ENCODE data around the gene ENOX2.

ENOX2 gene

DNA sequence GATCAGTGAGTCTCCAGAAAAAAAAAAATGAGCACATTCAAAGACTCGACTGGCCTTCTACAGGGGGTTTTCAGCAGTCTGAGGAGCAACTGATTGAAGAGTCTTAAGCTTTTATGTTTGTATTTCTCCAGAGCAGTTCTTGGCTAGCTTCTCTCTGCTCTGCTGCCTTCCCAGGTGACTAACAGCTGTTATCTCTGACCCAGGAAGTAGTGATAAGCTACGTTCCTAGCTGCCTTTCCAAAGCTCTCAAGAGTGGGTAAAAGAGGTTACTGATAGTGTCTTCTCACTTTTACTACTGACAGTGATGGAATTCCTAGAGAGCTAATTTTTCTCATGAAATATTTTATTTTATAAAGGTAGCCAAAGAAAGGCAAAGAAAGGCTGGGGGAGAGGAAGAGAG lies 66.6 kb downstream of the ENOX2 start:
- no peak for DNase-seq (ENCODE audit: low read depth)
- TF ChIP-seq, protein P1, sequence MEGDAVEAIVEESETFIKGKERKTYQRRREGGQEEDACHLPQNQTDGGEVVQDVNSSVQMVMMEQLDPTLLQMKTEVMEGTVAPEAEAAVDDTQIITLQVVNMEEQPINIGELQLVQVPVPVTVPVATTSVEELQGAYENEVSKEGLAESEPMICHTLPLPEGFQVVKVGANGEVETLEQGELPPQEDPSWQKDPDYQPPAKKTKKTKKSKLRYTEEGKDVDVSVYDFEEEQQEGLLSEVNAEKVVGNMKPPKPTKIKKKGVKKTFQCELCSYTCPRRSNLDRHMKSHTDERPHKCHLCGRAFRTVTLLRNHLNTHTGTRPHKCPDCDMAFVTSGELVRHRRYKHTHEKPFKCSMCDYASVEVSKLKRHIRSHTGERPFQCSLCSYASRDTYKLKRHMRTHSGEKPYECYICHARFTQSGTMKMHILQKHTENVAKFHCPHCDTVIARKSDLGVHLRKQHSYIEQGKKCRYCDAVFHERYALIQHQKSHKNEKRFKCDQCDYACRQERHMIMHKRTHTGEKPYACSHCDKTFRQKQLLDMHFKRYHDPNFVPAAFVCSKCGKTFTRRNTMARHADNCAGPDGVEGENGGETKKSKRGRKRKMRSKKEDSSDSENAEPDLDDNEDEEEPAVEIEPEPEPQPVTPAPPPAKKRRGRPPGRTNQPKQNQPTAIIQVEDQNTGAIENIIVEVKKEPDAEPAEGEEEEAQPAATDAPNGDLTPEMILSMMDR (IDR thresholded peaks at IDR 0.05; ENCODE audit: insufficient read depth, low read depth, low read length, missing control alignments), result no peak
- H3K4me3 ChIP-seq (ENCODE audit: low read length), result no peak overlapping the region

DNA sequence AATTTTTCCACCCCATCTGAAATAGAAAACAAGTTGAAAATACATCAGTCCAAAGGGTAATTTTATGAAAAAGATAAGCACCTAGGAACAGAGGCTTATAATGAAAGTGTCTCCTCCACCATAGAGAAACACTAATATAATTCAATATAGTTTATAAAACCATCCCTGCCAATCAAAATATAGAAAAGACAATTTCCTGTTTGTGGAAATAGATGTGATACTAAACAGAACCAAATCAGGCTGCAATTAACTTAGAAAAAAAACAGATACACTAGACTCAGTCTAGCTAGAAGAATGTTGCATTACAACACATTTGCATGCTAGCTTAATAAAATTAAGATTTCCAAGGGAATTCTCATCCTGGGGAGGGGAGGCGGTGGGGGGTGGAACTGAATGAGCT lies 68.2 kb downstream of the ENOX2 start:
- DNase-seq (ENCODE audit: low read depth), result no peak
- H3K4me3 ChIP-seq (ENCODE audit: low read length), result no peak overlapping the region
- TF ChIP-seq, protein P1 (IDR thresholded peaks at IDR 0.05; ENCODE audit: insufficient read depth, low read depth, low read length, missing control alignments), result no peak

DNA sequence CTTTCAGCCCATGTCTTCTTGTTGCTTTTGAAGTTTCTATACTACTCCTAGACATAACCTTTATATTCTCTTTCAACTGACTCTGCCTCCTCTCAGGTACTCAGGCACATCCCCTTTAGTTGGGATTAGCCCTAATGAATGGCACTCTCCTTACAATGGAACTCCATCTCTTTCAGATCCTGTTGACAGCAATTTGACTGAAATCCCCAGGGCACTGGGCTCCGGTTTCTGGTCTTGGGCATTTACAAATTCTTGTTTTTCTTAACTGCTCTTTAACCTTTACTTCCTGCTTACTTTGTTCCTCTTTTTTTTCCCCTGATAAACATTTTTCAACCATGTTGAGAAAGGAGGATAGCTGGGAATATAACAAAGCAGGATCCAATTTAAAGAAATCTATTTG lies 68.9 kb downstream of the ENOX2 start:
- TF ChIP-seq, protein P1 (IDR thresholded peaks at IDR 0.05; ENCODE audit: insufficient read depth, low read depth, low read length, missing control alignments), result no peak
- DNase-seq (ENCODE audit: low read depth), result no peak

DNA sequence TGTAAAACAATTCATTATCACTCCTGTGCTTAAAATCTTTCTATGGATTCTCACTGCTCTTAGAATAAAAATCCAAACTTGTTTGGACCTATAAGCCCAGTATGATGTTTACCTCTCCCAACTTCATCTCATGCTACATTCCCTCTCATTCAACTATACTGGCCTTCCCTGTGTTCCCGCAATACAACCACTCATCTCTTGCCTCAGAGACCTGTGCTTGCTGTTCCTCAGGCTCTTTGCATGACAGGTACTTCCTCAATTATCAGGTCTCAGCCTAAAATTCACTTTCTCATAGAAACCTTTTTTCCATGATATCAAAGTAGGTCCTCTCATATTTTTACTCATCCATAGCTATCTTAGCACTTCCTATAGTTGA lies 71.7 kb downstream of the ENOX2 start:
- TF ChIP-seq, protein P1 (IDR thresholded peaks at IDR 0.05; ENCODE audit: insufficient read depth, low read depth, low read length, missing control alignments), result no peak
- H3K4me3 ChIP-seq (ENCODE audit: low read length), result no peak overlapping the region
- DNase-seq (ENCODE audit: low read depth), result no peak

More for the DNA sequence above, 68.9 kb downstream of the ENOX2 start:
- H3K4me3 ChIP-seq (ENCODE audit: low read length), result no peak overlapping the region

DNA sequence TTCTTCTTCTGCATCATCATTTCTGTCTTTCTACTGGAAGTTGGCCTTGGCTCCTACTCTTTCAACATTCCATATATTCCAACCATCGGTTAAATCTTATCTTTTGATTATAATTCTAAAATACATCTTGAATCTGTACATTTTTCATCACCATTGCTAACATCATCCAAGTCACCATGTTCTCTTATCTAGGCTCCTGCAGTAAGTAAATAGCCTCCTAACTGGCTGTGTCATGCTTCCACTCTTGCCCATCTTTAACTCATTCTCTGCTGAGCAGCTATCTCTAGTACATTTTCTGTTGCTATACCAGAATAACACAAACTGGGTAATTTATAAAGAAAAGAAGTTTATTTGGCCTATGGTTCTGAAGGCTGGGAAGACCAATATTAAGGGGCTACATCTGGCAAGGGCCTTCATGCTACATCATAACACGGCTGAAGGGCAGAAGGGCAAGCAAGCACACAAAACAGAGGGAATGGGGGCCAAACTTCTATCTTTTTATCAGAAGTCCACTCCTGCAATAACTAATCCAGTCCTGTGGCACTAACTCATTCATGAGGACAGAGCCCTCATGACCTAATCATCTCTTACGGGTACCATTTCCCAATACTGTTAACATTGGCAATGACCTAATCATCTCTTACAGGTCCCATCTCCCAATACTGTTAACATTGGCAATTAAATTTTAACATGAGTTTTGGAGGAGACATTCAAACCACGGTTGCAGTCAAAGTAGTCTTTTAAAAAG lies 72.2 kb downstream of the ENOX2 start:
- TF ChIP-seq, protein P1 (IDR thresholded peaks at IDR 0.05; ENCODE audit: insufficient read depth, low read depth, low read length, missing control alignments), result no peak
- no peak for DNase-seq (ENCODE audit: low read depth)

DNA sequence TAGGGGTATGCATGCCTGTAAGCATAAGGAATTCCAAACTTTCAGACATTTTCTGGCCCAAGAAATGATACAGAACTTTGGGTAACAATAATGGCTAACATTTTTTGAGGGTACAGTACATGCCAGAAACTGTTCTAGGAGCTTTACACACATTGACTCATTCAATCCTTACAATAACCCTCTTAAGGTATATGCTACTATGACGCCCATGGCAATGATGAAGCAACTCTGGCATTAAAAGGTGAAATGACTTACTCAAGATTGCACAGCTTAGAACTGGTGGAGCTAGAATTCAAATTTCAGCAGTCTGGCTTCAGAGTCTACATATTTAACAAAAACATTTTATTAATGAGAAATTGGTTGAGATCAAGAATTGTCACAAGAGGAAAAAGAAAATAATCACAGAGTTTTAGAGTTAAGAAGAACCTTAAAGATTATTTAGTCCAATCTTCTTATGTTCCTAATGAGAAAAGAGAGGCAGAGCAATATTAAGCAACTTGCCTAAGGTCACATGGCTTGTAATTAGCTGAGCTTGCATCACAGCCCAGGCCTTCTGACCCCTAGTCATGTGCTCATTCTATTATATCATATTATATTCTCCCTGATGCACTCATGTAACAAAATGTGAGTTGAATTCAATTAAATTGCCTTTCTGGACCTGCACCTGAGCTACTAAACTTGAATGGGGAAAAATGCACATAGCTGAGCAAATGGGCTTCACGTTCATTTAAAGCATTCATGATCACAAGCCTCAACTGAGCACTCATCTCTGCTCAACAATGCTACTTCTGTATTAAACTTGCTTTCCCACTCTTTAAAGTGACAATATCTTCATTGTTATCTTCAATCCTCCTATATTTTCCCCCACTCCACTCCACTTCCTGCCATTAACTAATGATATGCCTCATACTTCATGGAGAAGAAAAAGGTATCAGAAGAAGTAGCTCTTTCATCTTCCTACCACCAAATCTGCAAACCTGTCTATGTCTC lies 73.2 kb downstream of the ENOX2 start:
- TF ChIP-seq, protein P1 (IDR thresholded peaks at IDR 0.05; ENCODE audit: insufficient read depth, low read depth, low read length, missing control alignments), result no peak
- peak; percentile 90 for DNase-seq (ENCODE audit: low read depth)
- no peak overlapping the region for H3K4me3 ChIP-seq (ENCODE audit: low read length)

More for the DNA sequence above, 72.2 kb downstream of the ENOX2 start:
- no peak overlapping the region for H3K4me3 ChIP-seq (ENCODE audit: low read length)
